KMS-11 (cell line): ENCODE results near the gene SNUPN.

ENCODE experiments used
- H2AFZ ChIP-seq: fragments of 200-600 bp; sonication (generic); 2 replicates; pipeline ENCODE4 v1.6.1; 2016; ENCODE audit warnings: antibody characterized with exemption, mixed run types, low read depth
- H3K27ac ChIP-seq: fragments of 200-600 bp; sonication (generic); 2 replicates; pipeline ENCODE4 v1.6.1; 2016; ENCODE audit warnings: mild to moderate bottlenecking, mixed run types
- H3K27me3 ChIP-seq: fragments of 200-600 bp; sonication (generic); 2 replicates; pipeline ENCODE4 v1.6.1; 2017; ENCODE audit warnings: mild to moderate bottlenecking, low read depth, mixed run types, moderate library complexity; ENCODE audit not compliant: insufficient read depth
- H3K36me3 ChIP-seq: fragments of 200-600 bp; sonication (generic); 2 replicates; pipeline ENCODE4 v1.6.1; 2017; ENCODE audit warnings: mild to moderate bottlenecking, mixed run types; ENCODE audit not compliant: insufficient read depth
- H3K4me1 ChIP-seq: fragments of 200-600 bp; sonication (generic); 2 replicates; pipeline ENCODE4 v1.6.1; 2016; ENCODE audit warnings: mild to moderate bottlenecking, low read depth, mixed run types; ENCODE audit not compliant: poor library complexity, severe bottlenecking
- H3K4me2 ChIP-seq: fragments of 200-600 bp; sonication (generic); 2 replicates; pipeline ENCODE4 v1.7.0; 2016; ENCODE audit warnings: mild to moderate bottlenecking, mixed run types
- H3K4me3 ChIP-seq: fragments of 200-600 bp; sonication (generic); IDR thresholded peaks from 2 replicates; pipeline ENCODE4 v1.6.1; 2017; ENCODE audit warnings: low read depth, low read length, mixed read lengths; ENCODE audit not compliant: insufficient read depth
- H3K79me2 ChIP-seq: fragments of 200-600 bp; sonication (generic); 2 replicates; pipeline ENCODE4 v1.6.1; 2016; ENCODE audit warnings: low read depth, mixed run types; ENCODE audit not compliant: insufficient read depth
- H3K9ac ChIP-seq: fragments of 200-600 bp; sonication (generic); 2 replicates; pipeline ENCODE4 v1.6.1; 2016; ENCODE audit warnings: mild to moderate bottlenecking, mixed run types
- H4K20me1 ChIP-seq: fragments of 200-600 bp; sonication (generic); 2 replicates; pipeline ENCODE4 v1.6.1; 2016; ENCODE audit warnings: mild to moderate bottlenecking, mixed run types; ENCODE audit not compliant: insufficient read depth
- TF ChIP-seq, protein P1 (sequence below): fragments of 200-600 bp; sonication (generic); conservative IDR thresholded peaks from 2 replicates; pipeline ENCODE4 v1.6.1; 2017; ENCODE audit warnings: low read depth, mild to moderate bottlenecking, antibody characterized with exemption, low read length, moderate library complexity, mixed read lengths

Gene SNUPN

GRCh38 chr15:75578948-75579920 lies 46.3 kb downstream of the SNUPN start, which contains the start of gene PTPN9:
TSS of gene PTPN9 (minus strand) at chr15:75579315. CDS start at chr15:75578776, 539 bp downstream.
- no peak within 1 kb of the TSS for H3K4me3 ChIP-seq
- H3K36me3 ChIP-seq, result no peaks in the 10 kb centered on the region
- H3K27ac ChIP-seq, result peak within 1 kb of the TSS; percentile 73
- peak within 1 kb of the TSS; percentile 67 for H3K4me2 ChIP-seq
- TF ChIP-seq, protein P1, sequence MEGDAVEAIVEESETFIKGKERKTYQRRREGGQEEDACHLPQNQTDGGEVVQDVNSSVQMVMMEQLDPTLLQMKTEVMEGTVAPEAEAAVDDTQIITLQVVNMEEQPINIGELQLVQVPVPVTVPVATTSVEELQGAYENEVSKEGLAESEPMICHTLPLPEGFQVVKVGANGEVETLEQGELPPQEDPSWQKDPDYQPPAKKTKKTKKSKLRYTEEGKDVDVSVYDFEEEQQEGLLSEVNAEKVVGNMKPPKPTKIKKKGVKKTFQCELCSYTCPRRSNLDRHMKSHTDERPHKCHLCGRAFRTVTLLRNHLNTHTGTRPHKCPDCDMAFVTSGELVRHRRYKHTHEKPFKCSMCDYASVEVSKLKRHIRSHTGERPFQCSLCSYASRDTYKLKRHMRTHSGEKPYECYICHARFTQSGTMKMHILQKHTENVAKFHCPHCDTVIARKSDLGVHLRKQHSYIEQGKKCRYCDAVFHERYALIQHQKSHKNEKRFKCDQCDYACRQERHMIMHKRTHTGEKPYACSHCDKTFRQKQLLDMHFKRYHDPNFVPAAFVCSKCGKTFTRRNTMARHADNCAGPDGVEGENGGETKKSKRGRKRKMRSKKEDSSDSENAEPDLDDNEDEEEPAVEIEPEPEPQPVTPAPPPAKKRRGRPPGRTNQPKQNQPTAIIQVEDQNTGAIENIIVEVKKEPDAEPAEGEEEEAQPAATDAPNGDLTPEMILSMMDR, result peak; percentile 24; the same call in 1 of the 2 replicates
- H3K79me2 ChIP-seq, result peaks cover 24% of the 10 kb centered on the region; the same call in 1 of the 2 replicates
- peak within 1 kb of the TSS; percentile 96 for H2AFZ ChIP-seq
- peak within 1 kb of the TSS; percentile 94 for H3K9ac ChIP-seq
- no peaks in the 10 kb centered on the region for H3K27me3 ChIP-seq
- H4K20me1 ChIP-seq, result no peaks in the 10 kb centered on the region
- H3K4me1 ChIP-seq, result peaks cover 17% of the 10 kb centered on the region

GRCh38 chr15:75578173-75578947 lies 47.2 kb downstream of the SNUPN start:
- TF ChIP-seq, protein P1, result no peak
- Histone ChIP-seq H4K20me1 (no peaks in the 10 kb centered on the region), H3K4me2 (peak overlapping the region; percentile 67), H3K79me2 (peaks cover 27% of the 10 kb centered on the region; the same call in 1 of the 2 replicates), H3K4me3 (no peak overlapping the region), H2AFZ (peak overlapping the region; percentile 96), H3K4me1 (peaks cover 17% of the 10 kb centered on the region), H3K27ac (peak overlapping the region; percentile 73), H3K9ac (peak overlapping the region; percentile 94), H3K27me3 (no peaks in the 10 kb centered on the region), H3K36me3 (no peaks in the 10 kb centered on the region)

DNA sequence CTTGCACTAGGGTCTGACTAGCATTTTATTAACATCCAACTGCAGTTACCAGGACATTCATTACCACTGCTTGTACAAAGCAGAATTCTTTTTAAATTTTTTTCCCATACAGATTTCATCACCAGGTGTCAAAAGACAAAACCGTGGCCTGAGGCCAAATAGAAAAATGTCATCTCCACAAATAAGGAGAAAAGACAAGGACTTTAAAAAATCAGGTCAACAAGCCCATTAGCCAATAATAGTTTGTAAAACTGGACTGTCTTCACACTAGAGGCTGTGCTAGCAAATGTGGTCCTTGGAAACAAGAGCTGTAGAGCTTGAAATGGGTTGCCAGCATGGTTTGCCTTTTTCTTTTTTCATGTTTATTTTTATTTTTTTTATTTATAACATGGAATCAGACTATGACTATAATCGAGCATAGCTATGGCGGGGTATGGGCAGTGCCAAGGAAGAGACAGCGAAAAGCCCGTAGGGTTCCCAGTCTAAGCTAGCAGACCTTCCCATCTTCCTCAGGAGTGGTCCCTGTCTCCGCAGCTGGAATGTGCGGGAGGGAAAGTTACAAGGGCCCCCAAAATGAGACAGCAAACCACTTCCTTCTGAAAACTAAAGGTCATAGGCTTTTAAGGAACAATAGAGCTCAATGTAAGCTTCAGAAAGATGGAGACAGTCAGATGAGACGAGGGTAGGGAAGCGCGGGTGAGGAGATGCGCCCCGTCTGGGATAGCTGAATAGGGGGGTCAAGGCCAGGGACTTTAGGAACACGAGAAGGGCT lies 47.9 kb downstream of the SNUPN start:
- H3K79me2 ChIP-seq, result peaks cover 34% of the 10 kb centered on the region
- H3K27ac ChIP-seq, result peak overlapping the region; percentile 73
- peak overlapping the region; percentile 96; the same call in 1 of the 2 replicates for H2AFZ ChIP-seq

More for the DNA sequence above, 47.9 kb downstream of the SNUPN start:
- Histone ChIP-seq H4K20me1 (no peaks in the 10 kb centered on the region), H3K27me3 (no peaks in the 10 kb centered on the region), H3K36me3 (no peaks in the 10 kb centered on the region), H3K9ac (peak overlapping the region; percentile 94), H3K4me3 (no peak overlapping the region), H3K4me1 (peaks cover 17% of the 10 kb centered on the region), H3K4me2 (peak overlapping the region; percentile 67)
- TF ChIP-seq, protein P1, result no peak
